HepG2 (cell line): ENCODE measurements around the gene HLF. TPM values are rescaled to one million over a fixed set of nuclear protein-coding genes. Genes with fewer than 3 reads are reported as not detected.
A peak's percentile ranks its signal among the peaks of the same experiment; 100 is the strongest.

Source experiments
- ARNT2 ChIP-seq: sonication (generic); formaldehyde crosslinking; IDR thresholded peaks from 2 replicates; pipeline ENCODE4 v1.8.0; 2022; ENCODE audit warnings: mild to moderate bottlenecking, low read depth, missing genetic modification reagents, moderate library complexity
- ATF5 ChIP-seq: sonication (generic); formaldehyde crosslinking; IDR thresholded peaks from 2 replicates; pipeline ENCODE4 v1.4.0; 2020; ENCODE audit warnings: mild to moderate bottlenecking, low read depth, missing genetic modification reagents
- ATF7 ChIP-seq, 2 experiments: fragments of 450-650 bp in 1 of 2; sonication (generic) in 1 of 2; formaldehyde crosslinking in 1 of 2; IDR thresholded peaks; 2 replicates each; pipeline versions ENCODE4 v1.4.0 to v1.6.1; 2016 to 2020; ENCODE audit warnings: antibody characterized with exemption in 1 of 2, mild to moderate bottlenecking in 1 of 2, missing genetic modification reagents in 1 of 2
- EED ChIP-seq: sonication (generic); formaldehyde crosslinking; IDR thresholded peaks from 2 replicates; pipeline ENCODE4 v1.5.0; 2020; ENCODE audit warnings: mild to moderate bottlenecking, missing genetic modification reagents
- ERF ChIP-seq: IDR thresholded peaks from 2 replicates; pipeline ENCODE4 v1.6.1; 2018; ENCODE audit warnings: missing biosample characterization, missing genetic modification reagents
- FOXC1 ChIP-seq: sonication (generic); formaldehyde crosslinking; IDR thresholded peaks from 2 replicates; pipeline ENCODE4 v1.8.0; 2022; ENCODE audit warnings: mild to moderate bottlenecking, missing genetic modification reagents, borderline replicate concordance
- GATAD2A ChIP-seq: IDR thresholded peaks from 2 replicates; pipeline ENCODE4 v1.6.1; 2016
- MAZ ChIP-seq, 2 experiments: sonication (generic) in 1 of 2; formaldehyde crosslinking in 1 of 2; IDR thresholded peaks; 2 replicates each; pipeline versions ENCODE4 v1.5.0 to v1.6.1; 2012 to 2020; ENCODE audit warnings: low read depth in 2 of 2, mild to moderate bottlenecking in 2 of 2, borderline replicate concordance in 1 of 2, improper control_type of control experiment in 1 of 2, low read length in 1 of 2, missing genetic modification reagents in 1 of 2, moderate library complexity in 1 of 2
- MEIS1 ChIP-seq: sonication (generic); formaldehyde crosslinking; IDR thresholded peaks from 2 replicates; pipeline ENCODE4 v1.9.0; 2021; ENCODE audit warnings: mild to moderate bottlenecking, missing genetic modification reagents, moderate library complexity, borderline replicate concordance
- MIER3 ChIP-seq: IDR thresholded peaks from 2 replicates; pipeline ENCODE4 v1.6.1; 2016; ENCODE audit warnings: missing compliant biosample characterization, borderline replicate concordance
- NFE2L2 ChIP-seq: fragments of 150-350 bp; IDR thresholded peaks from 2 replicates; pipeline ENCODE4 v1.6.1; 2014; ENCODE audit warnings: low read length
- NFKBIZ ChIP-seq: IDR thresholded peaks from 2 replicates; pipeline ENCODE4 v1.6.1; 2018; ENCODE audit warnings: missing genetic modification reagents, missing compliant biosample characterization
- REXO4 ChIP-seq: sonication (generic); formaldehyde crosslinking; IDR thresholded peaks from 2 replicates; pipeline ENCODE4 v1.8.0; 2022; ENCODE audit warnings: missing genetic modification reagents, mild to moderate bottlenecking, borderline replicate concordance
- SMAD3 ChIP-seq: sonication (generic); formaldehyde crosslinking; IDR thresholded peaks from 2 replicates; pipeline ENCODE4 v1.4.0; 2020; ENCODE audit warnings: missing genetic modification reagents
- SOX5 ChIP-seq: IDR thresholded peaks from 2 replicates; pipeline ENCODE4 v1.6.1; 2016; ENCODE audit warnings: borderline replicate concordance
- TCF7L2 ChIP-seq: IDR thresholded peaks from 2 replicates; pipeline ENCODE4 v1.6.1; 2011; ENCODE audit warnings: mild to moderate bottlenecking, low read depth, low read length, moderate library complexity
- ZNF232 ChIP-seq: sonication (generic); formaldehyde crosslinking; IDR thresholded peaks from 2 replicates; pipeline ENCODE4 v1.4.0; 2020; ENCODE audit warnings: missing genetic modification reagents, borderline replicate concordance
- ZNF3 ChIP-seq: IDR thresholded peaks from 2 replicates; pipeline ENCODE4 v1.7.0; 2017; ENCODE audit warnings: inconsistent platforms
- ZNF30 ChIP-seq: sonication (generic); formaldehyde crosslinking; IDR thresholded peaks from 2 replicates; pipeline ENCODE4 v1.5.0; 2020; ENCODE audit warnings: mild to moderate bottlenecking, missing genetic modification reagents
- ZNF350 ChIP-seq: sonication (generic); formaldehyde crosslinking; IDR thresholded peaks from 2 replicates; pipeline ENCODE4 v1.4.0; 2020; ENCODE audit warnings: mild to moderate bottlenecking, low read depth, missing genetic modification reagents, borderline replicate concordance
- ZNF460 ChIP-seq: sonication (generic); formaldehyde crosslinking; IDR thresholded peaks from 2 replicates; pipeline ENCODE4 v1.5.1; 2020; ENCODE audit warnings: missing genetic modification reagents, mild to moderate bottlenecking, borderline replicate concordance
- ZNF547 ChIP-seq: sonication (generic); formaldehyde crosslinking; IDR thresholded peaks from 2 replicates; pipeline ENCODE4 v1.5.1; 2020; ENCODE audit warnings: mild to moderate bottlenecking, missing genetic modification reagents
- ZNF574 ChIP-seq: sonication (generic); formaldehyde crosslinking; IDR thresholded peaks from 2 replicates; pipeline ENCODE4 v1.4.0; 2020; ENCODE audit warnings: missing genetic modification reagents
- ZNF598 ChIP-seq: sonication (generic); formaldehyde crosslinking; IDR thresholded peaks from 2 replicates; pipeline ENCODE4 v1.5.1; 2020; ENCODE audit warnings: mild to moderate bottlenecking, missing genetic modification reagents, borderline replicate concordance
- ZNF678 ChIP-seq: sonication (generic); formaldehyde crosslinking; IDR thresholded peaks from 2 replicates; pipeline ENCODE4 v1.4.0; 2020; ENCODE audit warnings: mild to moderate bottlenecking, missing genetic modification reagents
- polyA plus RNA-seq, 8 experiments: library from polyadenylated mRNA; depleted of rRNA in 3 of 8; stranded (reverse) in 7 of 8; unstranded in 1 of 8; fragments of >200 nt; fragmentation: Illumina TruSeq in 4 of 8; extraction: Trizol in 4 of 8; gene quantifications; 2 replicates each; pipeline versions ENCODE4 v1.2.1 to v1.2.3, GENCODE V29; 2011 to 2016; ENCODE audit warnings: low read depth in 4 of 8, missing spikeins in 1 of 8, mixed read lengths in 1 of 8; ENCODE audit not compliant: insufficient read depth in 1 of 8
- total RNA-seq, 5 experiments: library from RNA; depleted of rRNA; stranded (reverse); fragments of >200 nt; fragmentation: Illumina TruSeq; extraction: Trizol; gene quantifications; 2 replicates each; pipeline ENCODE4 v1.2.3, GENCODE V29; 2016; ENCODE audit warnings: low read depth in 1 of 5
- TF ChIP-seq, protein P1 (sequence below): sonication (generic); formaldehyde crosslinking; conservative IDR thresholded peaks from 2 replicates; pipeline ENCODE4 v1.8.1; 2023; ENCODE audit warnings: missing genetic modification reagents

Gene HLF
- total and polyA plus RNA-seq, 2 of the 13 experiments (the other 11 are each of a cell fraction or from before 2014, with no cell fraction given), result 202 to 346 TPM

GRCh38 chr17:55356434-55357328 lies 91.9 kb downstream of the HLF start (continued):
- no peak for TF ChIP-seq TCF7L2
- no peak for TF ChIP-seq NFKBIZ
- TF ChIP-seq ZNF598, result no peak
- TF ChIP-seq ZNF30 (CRISPR knock-in tag), result no peak
- TF ChIP-seq, protein P1, sequence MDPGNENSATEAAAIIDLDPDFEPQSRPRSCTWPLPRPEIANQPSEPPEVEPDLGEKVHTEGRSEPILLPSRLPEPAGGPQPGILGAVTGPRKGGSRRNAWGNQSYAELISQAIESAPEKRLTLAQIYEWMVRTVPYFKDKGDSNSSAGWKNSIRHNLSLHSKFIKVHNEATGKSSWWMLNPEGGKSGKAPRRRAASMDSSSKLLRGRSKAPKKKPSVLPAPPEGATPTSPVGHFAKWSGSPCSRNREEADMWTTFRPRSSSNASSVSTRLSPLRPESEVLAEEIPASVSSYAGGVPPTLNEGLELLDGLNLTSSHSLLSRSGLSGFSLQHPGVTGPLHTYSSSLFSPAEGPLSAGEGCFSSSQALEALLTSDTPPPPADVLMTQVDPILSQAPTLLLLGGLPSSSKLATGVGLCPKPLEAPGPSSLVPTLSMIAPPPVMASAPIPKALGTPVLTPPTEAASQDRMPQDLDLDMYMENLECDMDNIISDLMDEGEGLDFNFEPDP (CRISPR knock-in tag), result no peak
- TF ChIP-seq ERF (CRISPR knock-in tag), result 0 out of 2 replicates have a peak, but pooled peaks have one; percentile 45
- TF ChIP-seq ZNF574 (CRISPR knock-in tag), result peak; percentile 91
- no peak for TF ChIP-seq SMAD3 (CRISPR knock-in tag)
- peak; percentile 76 for TF ChIP-seq GATAD2A (CRISPR knock-in tag)
- TF ChIP-seq FOXC1 (CRISPR knock-in tag), result no peak
- TF ChIP-seq EED (CRISPR knock-in tag), result no peak
- peak; percentile 59; the same call in 1 of the 2 replicates for TF ChIP-seq MIER3 (CRISPR knock-in tag)
- TF ChIP-seq ZNF547, result no peak
- 0 out of 2 replicates have a peak, but pooled peaks have one; percentile 49 for TF ChIP-seq MEIS1 (CRISPR knock-in tag)
- TF ChIP-seq ATF5 (CRISPR knock-in tag), result no peak
- TF ChIP-seq ZNF232 (CRISPR knock-in tag), result no peak
- no peak for TF ChIP-seq ZNF678 (CRISPR knock-in tag)
- no peak for TF ChIP-seq ZNF3 (CRISPR knock-in tag)
- TF ChIP-seq NFE2L2, result no peak
- TF ChIP-seq ATF7 (IDR thresholded peaks at IDR 0.05), result no peak
- no peak for TF ChIP-seq ATF7 (CRISPR knock-in tag; IDR thresholded peaks at IDR 0.05)
- TF ChIP-seq REXO4, result no peak
- TF ChIP-seq ZNF350, result no peak
- no peak for TF ChIP-seq ZNF460 (CRISPR knock-in tag)
- no peak for TF ChIP-seq SOX5 (CRISPR knock-in tag)
- TF ChIP-seq MAZ (IDR thresholded peaks at IDR 0.05; ENCODE audit: borderline replicate concordance, low read depth, low read length), result no peak
- TF ChIP-seq MAZ (CRISPR knock-in tag; IDR thresholded peaks at IDR 0.05; ENCODE audit: low read depth), result 0 out of 2 replicates have a peak, but pooled peaks have one; percentile 20
- 0 out of 2 replicates have a peak, but pooled peaks have one; percentile 44 for TF ChIP-seq ARNT2 (CRISPR knock-in tag)
